GM08714 (cell line): ENCODE measurements around the gene LZTR1.
"Not testable (repeated sequence)": the region's sequence is repeated elsewhere in the genome, so short reads cannot be mapped to it uniquely, and the experiment has no call there.

Experiments
- H3K4me3 ChIP-seq: fragments of 200-500 bp; sonication (Bioruptor generic); 2 replicates; pipeline ENCODE4 v1.5.1; 2014; ENCODE audit warnings: mild to moderate bottlenecking, low read length, inconsistent platforms
- ZNF274 ChIP-seq: IDR thresholded peaks from 2 replicates; pipeline ENCODE4 v1.6.1; 2012; ENCODE audit warnings: mild to moderate bottlenecking, low read depth, low read length

LZTR1 gene

GRCh38 chr22:21026783-21027692, 44.9 kb downstream of the LZTR1 start:
- no peak for TF ChIP-seq ZNF274
- no peak overlapping the region for H3K4me3 ChIP-seq

- no peak overlapping the region for H3K4me3 ChIP-seq
- TF ChIP-seq ZNF274 = no peak
Measured at GRCh38 chr22:21028277-21029251, 46.5 kb downstream of the LZTR1 start.

GRCh38 chr22:21029486-21030025, 47.5 kb downstream of the LZTR1 start:
- TF ChIP-seq ZNF274 = no peak

GRCh38 chr22:21030032-21030431, 47.9 kb downstream of the LZTR1 start:
- no peak overlapping the region for H3K4me3 ChIP-seq
- no peak for TF ChIP-seq ZNF274

More at GRCh38 chr22:21029486-21030025, 47.5 kb downstream of the LZTR1 start:
- no peak overlapping the region for H3K4me3 ChIP-seq

GRCh38 chr22:21030621-21031544, 48.8 kb downstream of the LZTR1 start:
- no peak for TF ChIP-seq ZNF274
- H3K4me3 ChIP-seq = no peak overlapping the region

GRCh38 chr22:21031545-21032036, 49.5 kb downstream of the LZTR1 start:
- H3K4me3 ChIP-seq = no peak overlapping the region
- TF ChIP-seq ZNF274 = no peak

GRCh38 chr22:21032037-21032867, 50.2 kb downstream of the LZTR1 start, which contains the start of gene SLC7A4:
SLC7A4 (minus strand) TSS chr22:21032561; CDS start chr22:21031812, 749 bp downstream.
- no peak for TF ChIP-seq ZNF274
- H3K4me3 ChIP-seq = no peak within 1 kb of the TSS

GRCh38 chr22:21032868-21033688, 51.0 kb downstream of the LZTR1 start:
- H3K4me3 ChIP-seq = no peak overlapping the region

GRCh38 chr22:21033895-21034294, 51.8 kb downstream of the LZTR1 start:
- H3K4me3 ChIP-seq = no peak overlapping the region
- TF ChIP-seq ZNF274 = no peak

More at GRCh38 chr22:21032868-21033688, 51.0 kb downstream of the LZTR1 start:
- TF ChIP-seq ZNF274 = no peak

- no peak overlapping the region for H3K4me3 ChIP-seq
- TF ChIP-seq ZNF274 = no peak
Measured at GRCh38 chr22:21034989-21035388, 52.9 kb downstream of the LZTR1 start.

GRCh38 chr22:21038405-21038804, 56.3 kb downstream of the LZTR1 start:
- TF ChIP-seq ZNF274 = no peak

GRCh38 chr22:21039158-21039557, 57.1 kb downstream of the LZTR1 start:
- H3K4me3 ChIP-seq = not testable (repeated sequence)

More at GRCh38 chr22:21038405-21038804, 56.3 kb downstream of the LZTR1 start:
- no peak overlapping the region for H3K4me3 ChIP-seq
